ENCODE results near the gene ARMC2. TPM values are rescaled to one million over a fixed set of nuclear protein-coding genes. Genes with fewer than 3 reads are reported as not detected.

Gene ARMC2
- polyA plus RNA-seq, 1 of the 3 experiments (the other 2 are of a cell fraction) = 2.4 TPM

DNA sequence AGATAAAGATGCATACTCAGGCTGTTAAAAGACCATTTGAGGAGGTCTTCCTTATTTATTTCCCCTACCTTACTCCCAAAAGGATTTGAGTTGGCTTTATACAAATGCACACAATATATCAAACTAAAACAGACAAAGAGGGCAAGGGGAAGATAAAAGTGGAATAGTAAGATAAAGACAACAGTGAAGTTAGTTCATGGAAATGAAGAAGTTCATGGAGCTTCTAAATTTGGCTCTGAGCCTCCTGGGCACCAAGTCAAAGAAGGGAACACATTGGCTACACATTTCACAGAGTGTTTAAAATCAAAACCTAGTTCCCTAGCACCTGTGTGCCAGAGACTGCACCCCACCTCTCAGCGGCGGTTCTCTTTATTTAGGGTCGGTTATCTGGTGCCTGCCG is 25.8 kb upstream of the ARMC2 start:
- H3K36me3 ChIP-seq (replicated peaks in 1 of 2; ENCODE audit: control insufficient read depth in 1 of 2, insufficient read depth in 2 of 2, low read length in 1 of 2) = no peaks in the 10 kb centered on the region
- POLR2A ChIA-PET = no interaction called here
- no peaks in the 10 kb centered on the region for H3F3A ChIP-seq (replicated peaks; ENCODE audit: insufficient read depth)
- no peak overlapping the region for H3K4me2 ChIP-seq
- no peak overlapping the region for H3K9ac ChIP-seq
- TF ChIP-seq RAD21 (IDR thresholded peaks at IDR 0.05; ENCODE audit: low read length) (no peak), REST (IDR thresholded peaks at IDR 0.05; ENCODE audit: low read depth, low read length) (no peak), NFIC (IDR thresholded peaks at IDR 0.05; ENCODE audit: borderline replicate concordance) (no peak), EP300 (IDR thresholded peaks at IDR 0.05; ENCODE audit: borderline replicate concordance in 1 of 2, low read depth in 1 of 2, low read length in 1 of 2) (no peak), CTCF (IDR thresholded peaks at IDR 0.05) (no peak), USF2 (IDR thresholded peaks at IDR 0.05; ENCODE audit: borderline replicate concordance, low read depth, low read length) (no peak), JUND (IDR thresholded peaks at IDR 0.05) (no peak), MEF2A (IDR thresholded peaks at IDR 0.05; ENCODE audit: borderline replicate concordance, low read depth) (no peak), CHD2 (IDR thresholded peaks at IDR 0.05; ENCODE audit: low read length, partially characterized antibody) (no peak), FOSL2 (IDR thresholded peaks at IDR 0.05; ENCODE audit: borderline replicate concordance, low read depth) (no peak)
- TF ChIP-seq, protein P1, sequence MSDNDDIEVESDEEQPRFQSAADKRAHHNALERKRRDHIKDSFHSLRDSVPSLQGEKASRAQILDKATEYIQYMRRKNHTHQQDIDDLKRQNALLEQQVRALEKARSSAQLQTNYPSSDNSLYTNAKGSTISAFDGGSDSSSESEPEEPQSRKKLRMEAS (IDR thresholded peaks at IDR 0.05; ENCODE audit: low read depth) = no peak
- H2AFZ ChIP-seq (ENCODE audit: low read depth) = no peak overlapping the region
- H3K9me3 ChIP-seq = peaks cover 12% of the 10 kb centered on the region
- no peaks in the 10 kb centered on the region; the same call in 1 of the 2 replicates for H3K79me2 ChIP-seq (ENCODE audit: insufficient read depth)
- CTCF ChIA-PET = no interaction called here
- no peaks in the 10 kb centered on the region for H3K4me1 ChIP-seq (ENCODE audit: control insufficient read depth in 1 of 2, insufficient read depth in 2 of 2, low read depth in 1 of 2, low read length in 1 of 2)
- H3K4me3 ChIP-seq (ENCODE audit: low read depth in 2 of 2, low read length in 1 of 2) = no peak overlapping the region
- H3K27ac ChIP-seq (ENCODE audit: low read depth in 2 of 2, low read length in 1 of 2) = no peak overlapping the region
- no peak for DNase-seq
- no peaks in the 10 kb centered on the region for H3K9me2 ChIP-seq
- H3K27me3 ChIP-seq (ENCODE audit: insufficient read depth) = no peaks in the 10 kb centered on the region
- no peaks in the 10 kb centered on the region for H4K20me1 ChIP-seq (ENCODE audit: insufficient read depth)
- 94% methylated on average over 4 of the region's 4 CpGs for WGBS (ENCODE audit: low lambda C conversion rate)
